Left forelimb (tissue), 1 donor: ENCODE measurements around the gene SMYD3.

Experiments
- DNase-seq: peaks from one replicate; pipeline ENCODE4 v3.0.0-alpha.2; 2018; ENCODE audit warnings: low spot score

SMYD3 gene

DNA sequence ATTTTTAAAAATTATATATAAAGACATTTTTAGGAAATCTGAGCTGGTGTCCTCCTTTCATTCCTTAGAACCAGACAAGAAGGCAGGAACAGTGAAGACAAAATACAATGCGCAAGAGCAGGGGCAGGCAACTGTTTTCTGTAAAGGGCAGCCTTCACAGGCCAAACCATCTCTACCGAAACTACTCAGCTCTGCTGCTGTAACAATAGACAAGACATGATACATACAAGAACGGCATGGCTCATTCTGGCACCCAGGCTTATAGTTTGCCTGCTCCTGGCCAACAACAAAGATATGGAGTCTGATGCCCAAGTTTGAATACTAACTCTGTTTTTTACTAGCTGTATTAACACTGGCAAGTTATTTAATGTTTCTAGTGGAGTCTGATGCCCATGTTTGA is 232.0 kb downstream of the SMYD3 start:
- DNase-seq, result no peak

DNA sequence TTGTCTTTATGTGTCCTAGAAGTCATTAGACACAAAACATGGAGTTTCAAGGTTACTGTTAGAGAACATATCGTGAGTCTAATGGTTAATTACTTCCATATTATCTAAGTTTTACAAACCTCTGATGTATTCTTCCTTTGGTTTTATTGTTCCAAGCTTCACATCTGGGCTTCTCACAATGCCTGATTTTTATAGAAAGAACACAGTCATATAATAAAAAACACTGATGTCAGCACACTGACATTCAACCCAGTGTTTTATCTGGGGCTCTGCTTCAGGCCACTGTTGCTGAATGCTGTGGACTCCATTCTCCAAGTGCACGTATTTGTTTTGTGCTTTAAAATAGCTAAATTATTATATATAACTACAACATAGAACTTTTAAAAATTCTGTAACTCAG is 232.9 kb downstream of the SMYD3 start:
- DNase-seq, result no peak

DNA sequence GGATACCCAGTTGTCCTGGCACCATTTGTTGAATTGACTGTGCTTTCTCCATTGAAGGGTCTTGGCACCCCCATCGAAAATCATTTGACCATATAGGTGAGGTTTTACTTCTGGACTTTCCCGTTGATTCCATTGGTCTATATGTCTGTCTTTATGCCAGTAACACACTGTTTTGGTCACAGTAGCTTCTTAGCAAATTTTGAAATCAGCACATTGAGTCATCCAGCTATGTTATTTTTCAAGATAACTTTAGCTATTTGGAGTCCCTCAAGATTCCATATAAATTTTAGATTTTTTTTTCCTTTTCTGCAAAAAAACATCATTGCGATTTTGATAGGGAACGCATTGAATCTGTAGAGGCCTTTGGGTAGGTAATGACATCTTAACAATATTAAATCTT is 235.6 kb downstream of the SMYD3 start:
- DNase-seq, result no peak

DNA sequence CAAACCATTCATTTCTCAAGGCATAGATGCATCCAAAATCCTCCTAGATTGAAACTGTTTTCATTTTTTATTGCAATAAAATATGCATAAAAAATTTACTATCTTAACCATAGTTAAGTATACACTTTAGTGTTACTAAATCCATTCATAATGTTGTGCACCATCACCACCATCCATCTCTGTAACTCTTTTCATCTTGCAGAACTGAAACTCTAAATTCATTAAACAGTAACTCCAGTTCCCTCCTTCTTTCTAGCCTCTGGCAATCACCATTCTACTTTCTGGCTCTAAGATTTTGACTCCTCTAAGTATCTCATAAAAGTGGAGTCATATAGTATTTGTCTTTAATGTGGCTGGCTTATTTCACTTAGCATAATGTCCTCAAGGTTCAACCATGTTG is 236.8 kb downstream of the SMYD3 start:
- no peak for DNase-seq

DNA sequence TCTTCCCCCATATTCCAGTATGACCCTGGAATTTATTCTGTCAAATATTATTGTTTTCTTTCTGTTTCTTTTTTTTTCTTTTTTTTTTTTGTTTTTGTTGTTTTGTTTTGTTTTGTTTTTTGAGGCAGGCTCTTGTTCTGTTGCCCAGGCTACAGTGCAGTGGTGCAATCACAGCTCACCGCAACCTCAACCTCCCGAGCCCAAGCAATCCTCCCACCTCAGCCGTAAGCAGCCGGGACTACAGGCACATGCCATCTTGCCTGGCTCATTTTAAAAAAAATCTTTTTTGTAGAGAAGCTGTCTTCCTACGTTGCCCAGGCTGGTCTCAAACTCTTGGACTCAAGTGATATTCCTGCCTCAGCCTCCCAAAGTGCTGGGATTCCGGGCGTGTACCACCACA is 237.6 kb downstream of the SMYD3 start:
- no peak for DNase-seq

DNA sequence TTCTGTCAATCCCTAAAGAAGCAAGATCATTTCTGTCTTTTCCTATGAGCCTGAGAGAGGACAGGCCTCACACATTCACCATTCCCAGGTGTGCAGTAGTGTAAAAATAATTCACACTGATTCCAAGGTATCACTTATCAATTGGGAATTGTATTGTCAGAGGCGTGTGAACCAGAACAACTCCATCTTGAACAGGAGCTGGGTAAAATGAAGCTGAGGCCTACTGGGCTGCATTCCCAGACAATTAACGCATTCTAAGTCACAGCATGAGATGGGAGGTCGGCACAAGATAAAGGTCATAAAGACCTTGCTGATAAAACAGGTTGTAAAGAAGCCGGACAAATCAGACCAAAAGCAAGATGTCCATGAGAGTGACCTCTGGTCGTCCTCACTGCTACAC is 239.2 kb downstream of the SMYD3 start:
- no peak for DNase-seq

DNA sequence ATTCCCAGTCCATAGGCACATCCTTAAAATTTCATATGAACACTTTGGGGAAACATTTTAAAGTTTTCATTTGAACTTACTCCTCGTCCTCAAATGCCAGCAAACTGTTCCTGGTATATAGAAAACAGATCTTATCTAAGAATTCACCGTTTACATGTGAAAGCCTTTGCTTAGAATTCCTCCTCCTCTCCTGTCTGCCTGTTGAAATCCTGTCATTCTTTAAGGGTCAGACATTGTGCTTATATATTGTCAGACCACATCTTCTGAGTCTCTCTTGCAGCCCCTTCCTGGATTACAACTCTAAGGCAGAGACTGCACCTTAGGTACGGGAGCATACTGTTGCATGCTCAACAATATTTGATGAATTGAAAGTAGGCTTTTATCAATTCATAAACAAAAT is 239.7 kb downstream of the SMYD3 start:
- DNase-seq, result no peak

DNA sequence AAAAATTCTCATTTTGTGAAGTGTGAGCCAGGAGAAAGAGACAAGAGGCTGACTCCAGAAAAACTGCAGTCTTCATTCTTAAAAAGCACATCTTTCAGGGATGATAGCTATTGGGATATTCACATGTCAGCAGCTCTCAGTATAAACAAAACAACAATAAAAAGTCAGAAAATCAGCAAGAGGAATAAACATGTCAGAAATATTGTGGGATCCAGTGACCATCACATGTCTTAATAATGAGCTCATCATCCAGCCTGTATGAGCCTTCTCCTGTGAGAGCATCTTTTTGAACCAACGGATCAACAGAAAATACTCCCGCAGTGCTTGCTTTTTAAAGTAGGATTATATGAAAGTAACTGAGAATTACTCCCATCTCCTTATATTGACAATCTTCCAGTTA is 241.6 kb downstream of the SMYD3 start:
- no peak for DNase-seq

DNA sequence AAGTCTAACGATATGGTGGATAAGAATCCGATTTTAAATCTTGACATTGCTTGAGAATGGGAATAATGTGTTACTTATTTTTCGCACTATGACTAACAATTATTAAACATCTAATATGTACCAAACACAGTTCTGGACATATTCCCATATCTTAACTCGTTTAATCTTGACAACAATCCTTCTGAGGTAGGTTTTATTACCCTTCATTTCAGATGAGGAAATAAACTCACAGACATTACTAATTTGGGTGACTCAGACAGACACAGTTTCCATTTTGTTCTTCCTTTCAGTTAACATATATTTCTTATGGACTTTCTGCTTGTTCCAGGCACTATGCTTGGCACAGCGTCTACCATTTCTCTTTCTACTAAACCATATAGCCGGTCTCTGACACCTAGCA is 244.8 kb downstream of the SMYD3 start:
- DNase-seq, result no peak

DNA sequence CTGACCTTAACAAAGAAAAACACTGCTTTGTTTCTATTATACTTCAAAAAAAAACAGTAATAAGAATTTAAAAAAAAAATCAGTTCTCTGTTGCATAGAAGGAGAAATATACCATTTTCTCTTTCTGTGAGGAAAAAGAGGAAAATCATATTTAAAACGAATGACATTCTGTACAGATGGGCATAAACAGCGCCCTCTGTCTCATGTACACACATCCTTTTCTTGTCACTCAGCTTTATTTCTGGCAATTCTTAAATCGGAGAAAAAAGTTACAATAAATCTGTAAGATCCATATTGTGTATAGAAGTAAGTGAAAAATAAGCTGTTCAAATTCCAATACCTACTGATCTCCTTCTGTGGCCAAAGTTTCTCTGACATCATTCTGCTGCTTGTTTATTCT is 245.4 kb downstream of the SMYD3 start:
- no peak for DNase-seq

DNA sequence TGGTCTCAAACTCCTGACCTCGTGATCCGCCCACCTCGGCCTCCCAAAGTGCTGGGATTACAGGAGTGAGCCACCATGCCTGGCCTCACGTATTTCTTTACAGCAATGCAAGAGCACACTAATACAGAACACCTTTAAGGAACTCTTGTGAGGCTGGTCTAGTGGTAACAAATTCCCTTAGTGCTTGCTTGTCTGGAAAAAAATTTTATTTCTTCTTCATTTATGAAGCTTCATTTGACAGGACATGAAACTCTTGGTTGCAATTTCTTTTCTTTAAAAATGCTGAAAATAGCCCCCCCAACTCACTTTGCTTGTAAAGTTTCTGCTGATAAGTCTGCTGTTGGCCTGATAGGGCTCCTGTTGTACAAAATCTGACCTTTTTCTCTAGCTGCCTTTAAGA is 248.8 kb downstream of the SMYD3 start:
- no peak for DNase-seq

DNA sequence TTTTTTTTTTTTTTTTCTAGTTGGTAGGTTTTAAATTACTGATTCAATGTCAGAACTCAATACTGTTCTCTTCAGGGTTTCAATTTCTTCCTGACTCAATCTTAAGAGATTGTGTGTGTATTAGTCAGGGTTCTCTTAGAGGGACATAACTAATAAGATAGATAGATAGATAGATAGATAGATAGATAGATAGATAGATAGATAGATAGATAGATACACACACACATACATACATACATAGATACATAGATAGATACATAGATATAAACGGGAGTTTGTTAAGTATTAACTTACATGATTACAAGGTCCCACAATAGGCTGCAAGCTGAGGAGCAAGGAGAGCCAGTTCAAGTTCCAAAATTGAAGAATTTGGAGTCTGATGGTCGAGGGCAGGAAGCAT is 251.3 kb downstream of the SMYD3 start:
- no peak for DNase-seq

DNA sequence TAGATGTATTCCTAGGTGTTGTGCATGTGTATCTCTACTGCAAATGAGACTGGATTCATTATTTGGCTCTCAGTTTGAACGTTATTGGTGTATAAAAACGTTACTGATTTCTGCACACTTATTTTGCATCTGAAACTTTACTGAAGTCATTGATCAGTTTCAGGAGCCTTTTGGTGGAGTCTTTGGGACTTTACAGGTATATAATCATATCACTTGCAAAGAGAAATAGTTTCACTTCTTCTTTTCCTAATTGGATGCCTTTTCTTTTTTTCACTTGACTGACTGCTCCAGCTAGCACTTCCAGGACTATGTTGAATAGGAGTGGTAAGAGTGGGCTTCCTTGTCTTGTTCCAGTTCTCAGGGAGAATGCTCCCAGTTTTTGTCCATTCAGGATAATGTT is 252.2 kb downstream of the SMYD3 start:
- DNase-seq, result no peak

DNA sequence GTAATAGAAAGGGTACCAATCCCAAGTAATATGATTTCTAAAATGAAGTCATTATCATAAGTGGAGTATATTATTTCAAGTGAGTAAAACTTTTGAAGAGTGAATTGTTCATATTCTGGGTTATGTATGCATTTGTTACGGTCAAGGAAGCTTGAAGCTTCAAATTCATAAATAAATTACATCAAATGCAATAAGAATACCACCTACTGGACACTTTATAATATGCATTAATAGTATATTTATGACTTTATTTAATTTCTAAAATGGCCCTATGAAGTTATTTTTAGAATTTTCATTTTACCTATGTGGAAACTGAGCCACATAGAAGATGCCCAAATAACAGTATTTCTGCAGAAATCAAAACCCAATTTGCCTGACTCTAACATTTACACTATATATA is 260.6 kb downstream of the SMYD3 start:
- no peak for DNase-seq

DNA sequence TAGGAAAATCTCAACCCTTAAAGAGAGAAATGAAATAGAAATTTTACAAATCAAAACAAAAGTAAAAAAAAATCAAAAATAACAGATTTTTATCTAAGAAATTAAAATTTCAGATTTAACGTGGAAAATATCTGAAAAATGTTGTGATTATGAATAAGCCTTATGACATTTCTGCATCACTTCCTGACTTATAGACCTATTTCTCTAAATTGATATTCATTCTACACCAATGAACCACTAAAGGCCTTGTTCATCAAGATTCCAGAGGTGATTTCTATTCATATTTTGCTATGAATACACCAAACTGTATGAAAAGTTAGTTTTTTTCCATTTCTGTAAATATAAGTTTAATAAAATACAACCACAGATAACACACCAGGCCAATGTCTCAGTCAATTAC is 261.5 kb downstream of the SMYD3 start:
- no peak for DNase-seq

DNA sequence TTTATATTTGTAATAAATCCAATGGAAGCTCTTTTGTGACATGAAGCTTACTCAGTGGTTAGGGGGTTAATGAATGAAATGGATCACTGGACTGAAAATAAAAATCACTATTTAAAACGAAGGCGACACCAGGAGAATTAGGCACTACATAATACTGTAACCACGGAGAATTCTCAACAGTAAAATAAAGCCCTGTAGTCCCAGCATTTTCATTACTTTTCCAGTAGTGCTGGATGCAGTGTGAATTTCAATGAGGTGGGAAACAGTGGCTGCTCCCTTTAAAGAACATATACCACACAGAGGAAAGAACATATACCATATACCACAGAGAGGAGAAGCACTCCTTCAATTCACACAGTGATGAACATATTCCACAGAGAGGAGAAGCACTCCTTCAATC is 275.0 kb downstream of the SMYD3 start:
- no peak for DNase-seq

DNA sequence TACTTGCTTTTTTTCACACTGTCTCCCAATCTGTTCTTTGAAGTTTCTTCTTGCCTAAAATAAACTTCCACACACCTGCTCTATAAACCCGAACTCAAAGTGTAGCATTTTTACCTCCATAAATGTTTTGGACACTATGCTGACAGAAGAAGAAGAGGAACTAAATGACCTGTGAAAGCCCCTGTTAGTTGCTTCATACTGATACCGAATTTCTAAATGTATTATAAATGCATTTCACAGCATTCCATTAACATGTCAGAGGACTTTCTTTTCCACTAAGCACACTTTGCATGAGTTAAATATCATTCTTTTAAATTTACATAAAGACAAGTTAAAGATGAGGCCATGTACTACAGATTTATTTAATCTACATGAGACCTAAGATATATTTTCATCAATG is 281.0 kb downstream of the SMYD3 start:
- DNase-seq, result no peak

DNA sequence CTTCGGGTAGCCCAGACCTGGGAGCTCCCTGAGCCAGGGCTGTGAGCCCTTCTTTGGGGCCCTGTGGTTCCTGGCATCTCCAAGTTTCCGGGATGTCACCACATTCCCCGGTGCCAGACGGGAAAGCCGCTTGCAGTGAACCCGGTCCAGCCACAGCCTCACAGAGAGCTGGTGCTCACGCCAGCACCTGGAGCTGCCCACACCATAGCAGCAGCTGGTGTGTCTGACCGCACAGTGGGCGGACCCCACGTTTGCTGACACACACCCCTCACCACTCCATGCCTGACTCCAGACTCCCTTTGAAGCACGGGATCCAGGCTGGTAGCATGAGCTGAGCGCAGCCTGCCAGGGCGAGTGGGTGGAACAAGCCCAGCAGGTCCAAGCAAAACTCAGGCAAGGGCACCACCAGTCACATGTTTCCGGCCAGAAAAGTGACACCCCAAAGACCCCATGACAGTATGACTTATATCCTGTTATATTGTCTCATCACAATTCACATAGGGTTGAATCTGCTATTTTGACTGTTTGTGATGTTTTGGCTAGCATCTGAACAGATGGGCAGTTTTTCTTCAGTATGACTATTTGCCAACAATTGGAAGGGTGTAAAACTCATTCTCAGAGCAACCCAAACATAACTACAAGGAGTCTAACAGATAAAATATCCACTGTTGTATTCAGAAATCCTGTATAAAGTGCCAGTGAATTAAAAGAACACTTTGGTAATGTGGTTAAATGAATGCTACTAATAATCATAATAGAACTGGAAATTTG is 285.4 kb downstream of the SMYD3 start:
- DNase-seq, result no peak

DNA sequence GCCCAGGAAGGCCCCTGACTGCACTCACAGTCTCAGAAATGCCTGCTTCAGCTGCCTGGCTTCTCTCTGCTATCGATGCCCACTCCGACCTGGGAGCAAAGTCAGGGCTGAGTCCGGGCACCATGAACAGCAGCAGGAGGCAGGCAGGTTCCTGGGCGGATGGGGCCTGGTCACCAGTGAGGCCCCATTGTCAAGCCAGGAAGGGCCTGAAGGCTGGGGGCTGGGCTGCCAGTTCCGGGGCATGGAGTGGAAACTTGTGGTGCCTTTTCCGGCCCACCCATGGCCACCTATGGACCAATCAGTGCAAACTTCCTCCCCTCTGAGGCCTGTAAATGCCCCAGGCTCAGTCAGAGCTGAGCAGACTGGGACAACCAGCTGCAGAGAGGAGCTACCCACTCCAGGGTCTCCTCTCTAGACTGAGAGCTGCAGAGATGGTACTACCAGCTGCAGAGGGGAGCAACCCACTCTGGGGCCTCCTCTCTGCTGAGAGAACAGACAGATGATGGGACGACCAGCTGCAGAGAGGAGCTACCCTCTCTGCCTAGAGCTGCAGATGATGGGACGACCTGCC is 286.5 kb downstream of the SMYD3 start:
- no peak for DNase-seq

DNA sequence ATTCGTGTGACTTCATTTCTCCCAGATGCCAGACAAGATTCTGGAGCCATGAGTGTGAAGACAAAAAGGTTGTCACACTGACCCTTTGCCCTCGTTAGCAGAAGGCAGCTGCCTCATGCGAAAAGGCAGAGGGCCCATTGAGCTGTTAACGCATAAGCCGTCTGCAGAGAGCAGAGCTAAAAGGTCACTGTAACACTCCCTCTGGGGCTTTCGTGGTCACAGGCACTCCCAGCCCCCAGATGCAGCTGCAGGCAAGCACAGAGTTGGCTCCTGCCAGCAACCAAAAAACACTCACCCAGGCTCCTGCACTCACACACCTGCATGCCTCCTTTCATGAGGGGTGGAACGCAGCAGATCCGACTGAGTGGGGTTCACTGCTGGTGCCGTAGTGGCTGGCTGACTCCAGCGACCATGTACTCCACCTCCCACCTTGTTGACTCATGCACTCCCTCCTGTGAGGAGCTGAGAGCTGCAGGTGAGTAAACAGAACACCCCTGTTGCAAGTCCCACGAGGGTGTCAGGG is 287.5 kb downstream of the SMYD3 start:
- DNase-seq, result no peak

DNA sequence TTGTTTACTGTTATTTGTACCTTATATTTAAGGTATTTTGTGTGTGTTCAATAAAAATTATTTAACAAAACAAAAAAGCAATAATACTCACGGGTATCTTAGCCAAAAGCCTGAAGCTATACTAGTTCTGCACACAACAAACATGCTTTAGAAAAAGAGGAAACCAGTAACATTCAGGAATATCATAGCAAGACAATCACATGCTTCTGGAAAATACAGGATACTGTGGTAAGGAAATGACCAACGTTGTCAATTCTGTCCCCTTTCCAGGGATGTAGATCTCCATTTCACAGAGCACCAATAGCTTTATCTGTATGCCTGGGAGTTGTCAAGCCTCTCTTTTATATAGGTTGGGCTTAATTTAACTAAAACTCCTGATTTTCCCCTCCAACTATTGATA is 288.4 kb downstream of the SMYD3 start:
- DNase-seq, result no peak

DNA sequence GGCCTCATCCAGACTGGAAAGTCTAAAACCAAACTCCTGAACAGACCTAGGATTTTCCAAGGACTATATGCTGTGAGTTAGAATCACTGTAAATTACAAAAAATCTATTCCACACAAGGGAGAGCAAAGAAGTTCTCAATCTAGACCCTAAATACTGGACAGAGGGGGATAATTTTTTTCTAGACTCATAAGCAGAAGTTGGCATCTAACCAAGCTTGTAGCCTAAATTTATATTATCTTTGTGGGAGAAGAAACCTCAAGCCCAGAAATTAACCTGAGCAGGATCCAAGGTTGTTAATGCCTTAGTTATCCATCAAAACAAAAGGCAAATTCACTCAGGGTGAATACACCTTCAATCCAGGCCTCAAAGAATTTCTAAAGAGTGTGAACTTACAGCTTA is 290.2 kb downstream of the SMYD3 start:
- no peak for DNase-seq

DNA sequence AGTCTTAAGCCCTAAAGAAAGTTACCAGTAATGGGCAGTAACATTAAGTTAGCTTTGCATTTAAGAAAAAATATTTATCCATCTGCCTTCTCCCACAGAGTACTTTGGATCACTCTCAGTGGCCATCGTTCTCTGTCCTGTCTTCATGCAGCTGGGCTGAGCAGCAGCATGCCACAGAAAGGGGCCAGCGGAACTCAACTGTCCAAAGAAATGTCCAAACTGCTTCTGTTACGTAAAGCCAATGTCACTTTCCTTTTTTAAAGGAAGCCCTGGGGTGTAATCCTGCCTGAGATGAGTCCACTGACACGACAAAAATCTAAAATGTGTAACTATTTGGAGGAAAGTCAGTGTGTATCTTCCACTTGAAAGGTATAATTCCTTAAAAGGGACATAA is 291.6 kb downstream of the SMYD3 start:
- DNase-seq, result no peak
